Measurements from ENCODE around the gene TMEM139.
A peak's percentile ranks its signal among the peaks of the same experiment; 100 is the strongest.
"Not testable (repeated sequence)": the region's sequence is repeated elsewhere in the genome, so short reads cannot be mapped to it uniquely, and the experiment has no call there.

The TMEM139 gene

GRCh38 chr7:143287935-143288826 lies 3.4 kb downstream of the TMEM139 start, which contains the start of gene CASP2:
Gene CASP2 (plus strand): TSS chr7:143288351. CDS start chr7:143288456, 105 bp downstream.
- peak; percentile 98 to 99 for DNase-seq (ENCODE audit: low read depth in 1 of 2, low spot score in 1 of 2)

GRCh38 chr7:143288836-143289235 lies 4.1 kb downstream of the TMEM139 start:
- DNase-seq (ENCODE audit: low read depth in 1 of 2, low spot score in 1 of 2), result no peak

GRCh38 chr7:143289421-143289820 lies 4.7 kb downstream of the TMEM139 start:
- no peak for DNase-seq (ENCODE audit: low read depth in 1 of 2, low spot score in 1 of 2)

- DNase-seq (ENCODE audit: low read depth in 1 of 2, low spot score in 1 of 2), result not testable (repeated sequence)
Measured at GRCh38 chr7:143289888-143290287, 5.1 kb downstream of the TMEM139 start.

GRCh38 chr7:143290293-143290692 lies 5.5 kb downstream of the TMEM139 start:
- DNase-seq (ENCODE audit: low read depth in 1 of 2, low spot score in 1 of 2), result no peak

GRCh38 chr7:143292876-143293275 lies 8.1 kb downstream of the TMEM139 start:
- DNase-seq (ENCODE audit: low read depth in 1 of 2, low spot score in 1 of 2), result no peak

GRCh38 chr7:143295870-143296269 lies 11.1 kb downstream of the TMEM139 start:
- no peak for DNase-seq (ENCODE audit: low read depth in 1 of 2, low spot score in 1 of 2)

- DNase-seq (ENCODE audit: low read depth in 1 of 2, low spot score in 1 of 2), result no peak
Measured at GRCh38 chr7:143296686-143297085, 11.9 kb downstream of the TMEM139 start.

- DNase-seq (ENCODE audit: low read depth in 1 of 2, low spot score in 1 of 2), result no peak
Measured at GRCh38 chr7:143299346-143299745, 14.6 kb downstream of the TMEM139 start.

- DNase-seq (ENCODE audit: low read depth in 1 of 2, low spot score in 1 of 2), result peak; percentile 28 to 42
Measured at GRCh38 chr7:143299840-143300239, 15.1 kb downstream of the TMEM139 start.

- DNase-seq (ENCODE audit: low read depth in 1 of 2, low spot score in 1 of 2), result no peak
Measured at GRCh38 chr7:143300959-143301935, 16.5 kb downstream of the TMEM139 start.

GRCh38 chr7:143303733-143304132 lies 19.0 kb downstream of the TMEM139 start:
- DNase-seq (ENCODE audit: low read depth in 1 of 2, low spot score in 1 of 2), result no peak

GRCh38 chr7:143304938-143305337 lies 20.2 kb downstream of the TMEM139 start:
- no peak for DNase-seq (ENCODE audit: low read depth in 1 of 2, low spot score in 1 of 2)

- DNase-seq (ENCODE audit: low read depth in 1 of 2, low spot score in 1 of 2), result peak; percentile 32 to 60
Measured at GRCh38 chr7:143305423-143306070, 20.8 kb downstream of the TMEM139 start.

- no peak for DNase-seq (ENCODE audit: low read depth in 1 of 2, low spot score in 1 of 2)
Measured at GRCh38 chr7:143308632-143309031, 23.9 kb downstream of the TMEM139 start.

- no peak for DNase-seq (ENCODE audit: low read depth in 1 of 2, low spot score in 1 of 2)
Measured at GRCh38 chr7:143314127-143314526, 29.4 kb downstream of the TMEM139 start.

GRCh38 chr7:143315776-143316175 lies 31.0 kb downstream of the TMEM139 start, which contains the start of gene CLCN1:
Gene CLCN1 (plus strand): TSS chr7:143316111. CDS start chr7:143316213, 102 bp downstream.
- DNase-seq (ENCODE audit: low read depth in 1 of 2, low spot score in 1 of 2), result no peak

GRCh38 chr7:143316492-143316891 lies 31.7 kb downstream of the TMEM139 start:
- DNase-seq (ENCODE audit: low read depth in 1 of 2, low spot score in 1 of 2), result no peak

GRCh38 chr7:143318661-143319060 lies 33.9 kb downstream of the TMEM139 start:
- no peak for DNase-seq (ENCODE audit: low read depth in 1 of 2, low spot score in 1 of 2)

GRCh38 chr7:143320620-143321019 lies 35.9 kb downstream of the TMEM139 start:
- DNase-seq (ENCODE audit: low read depth in 1 of 2, low spot score in 1 of 2), result no peak

GRCh38 chr7:143321242-143321641 lies 36.5 kb downstream of the TMEM139 start:
- DNase-seq (ENCODE audit: low read depth in 1 of 2, low spot score in 1 of 2), result no peak
